Stimulated activated CD4-positive, alpha-beta T cell treated with anti-CD3 and anti-CD28 coated beads, TNF-alpha, amount 100 ng/mL, for 4 hours (primary cell): ENCODE data around the gene MYL1.

Source experiments
- DNase-seq, 3 experiments: peaks; one replicate each; pipeline ENCODE4 v3.0.0-alpha.2; 2020; ENCODE audit warnings: low read depth in 3 of 3

MYL1 gene

GRCh38 chr2:210267698-210268097 lies 47.3 kb downstream of the MYL1 start:
- DNase-seq, result no peak

DNA sequence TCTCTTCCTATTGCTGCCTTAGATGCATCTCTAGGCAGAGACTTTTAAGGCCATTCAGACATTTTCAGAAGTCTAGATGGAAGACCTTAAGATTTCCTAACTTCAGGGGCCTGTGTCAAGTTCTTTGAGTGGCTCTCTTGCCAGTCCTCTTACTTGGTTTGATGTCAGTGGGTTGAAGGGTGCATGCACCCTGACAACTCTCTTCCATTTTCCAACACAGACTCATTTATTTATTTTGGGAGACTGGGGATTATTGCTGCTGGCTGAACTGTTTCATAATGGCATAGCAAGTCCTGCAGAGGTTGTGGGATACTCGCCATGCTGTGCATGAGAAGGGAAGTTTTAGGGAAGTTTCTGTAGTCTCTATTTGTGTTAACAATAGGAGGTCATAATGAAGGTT lies 50.7 kb downstream of the MYL1 start:
- no peak for DNase-seq

GRCh38 chr2:210263841-210264240 lies 51.1 kb downstream of the MYL1 start:
- no peak for DNase-seq

DNA sequence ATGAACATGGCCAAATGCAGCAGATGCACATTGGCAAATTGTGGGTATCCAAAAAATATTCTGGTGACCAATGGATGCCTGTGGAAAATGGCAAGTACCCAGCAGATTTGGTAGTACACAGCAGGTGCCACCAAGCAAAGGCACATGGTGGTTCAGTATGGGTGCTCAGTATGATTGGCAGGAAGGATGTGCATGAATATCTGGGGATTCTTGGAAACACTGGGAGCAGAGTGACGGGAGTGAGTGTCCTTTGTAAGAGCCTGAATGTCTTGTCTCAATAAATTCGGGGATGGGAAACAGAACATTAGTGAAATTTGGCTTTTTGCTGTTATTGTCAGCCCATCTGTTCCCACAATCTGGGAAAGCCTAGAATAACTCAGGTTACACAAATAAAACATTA lies 52.9 kb downstream of the MYL1 start:
- no peak for DNase-seq

GRCh38 chr2:210259687-210260086 lies 55.3 kb downstream of the MYL1 start:
- DNase-seq, result no peak

- DNase-seq, result no peak
Observed at GRCh38 chr2:210252699-210253606, 62.0 kb downstream of the MYL1 start.

- no peak for DNase-seq
Observed at GRCh38 chr2:210250622-210251021, 64.4 kb downstream of the MYL1 start.
